Measurements from ENCODE around the gene NEIL1.

DNA sequence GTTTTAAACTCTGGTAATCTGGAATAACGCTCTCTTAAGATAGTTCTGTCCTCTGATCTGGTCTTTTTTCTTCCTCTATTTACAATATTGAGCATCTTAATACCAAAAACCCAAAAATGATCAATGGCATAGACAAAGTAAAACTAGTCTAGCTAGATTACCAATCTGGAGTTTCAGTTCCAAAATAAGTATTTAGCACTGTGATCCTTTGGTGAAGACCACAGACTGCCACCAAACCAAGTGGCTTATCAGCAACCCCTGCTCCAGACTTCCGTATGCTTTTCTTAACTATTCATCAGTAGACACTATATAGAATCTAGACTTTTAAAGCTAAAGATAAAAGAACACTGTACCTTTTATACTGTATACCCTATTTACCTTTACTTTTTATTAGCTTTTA, 57.1 kb downstream of the NEIL1 start:
- TF ChIP-seq, protein P1, sequence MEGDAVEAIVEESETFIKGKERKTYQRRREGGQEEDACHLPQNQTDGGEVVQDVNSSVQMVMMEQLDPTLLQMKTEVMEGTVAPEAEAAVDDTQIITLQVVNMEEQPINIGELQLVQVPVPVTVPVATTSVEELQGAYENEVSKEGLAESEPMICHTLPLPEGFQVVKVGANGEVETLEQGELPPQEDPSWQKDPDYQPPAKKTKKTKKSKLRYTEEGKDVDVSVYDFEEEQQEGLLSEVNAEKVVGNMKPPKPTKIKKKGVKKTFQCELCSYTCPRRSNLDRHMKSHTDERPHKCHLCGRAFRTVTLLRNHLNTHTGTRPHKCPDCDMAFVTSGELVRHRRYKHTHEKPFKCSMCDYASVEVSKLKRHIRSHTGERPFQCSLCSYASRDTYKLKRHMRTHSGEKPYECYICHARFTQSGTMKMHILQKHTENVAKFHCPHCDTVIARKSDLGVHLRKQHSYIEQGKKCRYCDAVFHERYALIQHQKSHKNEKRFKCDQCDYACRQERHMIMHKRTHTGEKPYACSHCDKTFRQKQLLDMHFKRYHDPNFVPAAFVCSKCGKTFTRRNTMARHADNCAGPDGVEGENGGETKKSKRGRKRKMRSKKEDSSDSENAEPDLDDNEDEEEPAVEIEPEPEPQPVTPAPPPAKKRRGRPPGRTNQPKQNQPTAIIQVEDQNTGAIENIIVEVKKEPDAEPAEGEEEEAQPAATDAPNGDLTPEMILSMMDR (IDR thresholded peaks at IDR 0.05; ENCODE audit: extremely low read depth in 1 of 2, insufficient read depth in 1 of 2, low read depth in 1 of 2, low read length in 2 of 2) = no peak
- no peak for TF ChIP-seq POLR2A (IDR thresholded peaks at IDR 0.05; ENCODE audit: low read depth, low read length)
- TF ChIP-seq POLR2AphosphoS5 (IDR thresholded peaks at IDR 0.05; ENCODE audit: insufficient read depth, low read depth, low read length) = no peak
- no peak for TF ChIP-seq EZH2 (IDR thresholded peaks at IDR 0.05; ENCODE audit: borderline replicate concordance, low read depth, low read length, severe bottlenecking)
- TF ChIP-seq GATA2 (IDR thresholded peaks at IDR 0.05; ENCODE audit: insufficient read depth, insufficient read length, low read depth, low read length) = no peak
- no peak for TF ChIP-seq MAX (IDR thresholded peaks at IDR 0.05; ENCODE audit: insufficient read depth, insufficient read length)
- TF ChIP-seq MYC (IDR thresholded peaks at IDR 0.05; ENCODE audit: low read depth, low read length) = no peak
- TF ChIP-seq JUN (IDR thresholded peaks at IDR 0.05; ENCODE audit: borderline replicate concordance, insufficient read depth, insufficient read length, low read depth) = no peak

Measured in endothelial cell of umbilical vein (primary cell).